ENCODE data around the gene LRRK1.

LRRK1 gene

DNA sequence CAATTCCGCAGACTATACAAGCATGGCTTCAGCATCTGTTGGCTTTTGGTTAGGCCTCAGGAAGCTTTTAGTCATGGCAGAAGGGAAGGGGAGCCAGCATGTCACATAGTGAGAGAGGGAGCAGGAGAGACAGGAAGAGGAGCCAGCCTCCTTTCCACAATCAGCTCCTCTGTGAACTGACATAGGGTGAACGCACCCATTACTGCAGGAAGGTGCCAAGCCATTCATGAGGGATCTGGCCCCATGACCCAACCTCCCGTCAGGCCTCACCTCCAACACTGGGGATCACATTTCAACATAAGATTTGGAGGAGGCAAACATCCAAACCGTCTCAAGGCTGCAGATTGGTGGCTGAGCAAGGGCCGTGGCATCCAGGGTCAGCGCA lies 106.3 kb downstream of the LRRK1 start:
- ATAC-seq, result no peak

DNA sequence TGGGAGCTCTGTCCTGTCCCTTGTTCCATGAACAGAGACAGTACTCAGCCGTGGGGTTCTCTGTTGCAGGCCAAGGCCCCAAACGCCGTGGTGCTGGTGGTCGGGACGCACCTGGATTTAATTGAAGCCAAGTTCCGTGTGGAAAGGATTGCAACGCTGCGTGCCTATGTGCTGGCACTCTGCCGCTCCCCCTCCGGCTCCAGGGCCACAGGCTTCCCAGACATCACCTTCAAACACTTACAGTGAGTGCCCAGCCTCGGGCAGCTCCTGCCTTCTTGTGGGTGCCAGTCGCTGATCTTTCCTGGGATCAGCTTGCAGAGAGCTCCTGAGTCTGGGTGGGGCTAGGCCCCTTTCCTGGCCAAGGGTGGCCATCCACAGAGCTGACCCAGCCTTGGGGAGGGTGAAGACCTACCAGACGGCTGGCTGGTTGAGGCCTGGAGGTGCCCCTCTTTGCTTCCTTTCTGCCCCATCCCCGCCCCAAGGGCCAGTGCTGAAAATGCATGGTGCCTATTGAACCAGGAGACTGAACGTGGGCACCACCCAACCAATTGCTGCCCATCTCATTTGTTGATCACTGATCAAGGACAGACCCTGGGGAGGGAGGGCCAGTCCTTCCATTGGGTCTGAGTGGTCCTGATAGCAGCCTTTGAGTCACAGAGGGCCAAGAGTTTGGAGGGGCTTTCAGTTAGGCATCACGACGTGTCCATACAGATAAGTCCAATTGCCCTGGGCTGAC lies 106.9 kb downstream of the LRRK1 start:
- no peak for ATAC-seq

DNA sequence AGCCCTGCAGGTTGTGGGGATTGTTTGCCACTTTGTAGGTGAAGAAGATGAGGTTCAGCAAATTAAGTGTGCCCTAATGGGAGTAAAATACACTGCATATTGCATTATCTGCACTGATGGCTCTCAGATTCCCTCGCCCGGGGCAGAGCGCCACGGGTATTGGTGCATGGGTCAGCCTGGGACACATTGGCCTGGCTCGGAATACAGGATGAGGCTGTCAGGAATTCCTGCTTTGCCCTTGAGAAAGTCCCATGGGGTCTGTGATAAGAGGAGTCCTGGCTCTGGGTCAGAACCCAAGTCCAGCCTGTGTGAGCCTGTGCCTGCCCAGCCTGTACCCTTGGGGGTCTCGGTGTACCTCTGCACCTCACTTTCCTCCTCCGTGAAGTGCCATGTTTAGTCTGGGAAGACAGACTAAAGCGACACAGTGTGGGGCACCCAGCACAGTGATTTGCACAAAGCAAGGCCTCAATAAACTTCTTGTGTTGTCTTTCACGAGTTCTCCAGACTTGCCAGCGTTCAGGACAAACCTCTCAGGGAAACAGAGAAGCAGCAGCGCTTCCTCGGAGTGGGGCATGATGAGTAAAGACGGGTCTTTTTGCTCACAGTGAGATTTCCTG lies 107.6 kb downstream of the LRRK1 start:
- ATAC-seq, result no peak

DNA sequence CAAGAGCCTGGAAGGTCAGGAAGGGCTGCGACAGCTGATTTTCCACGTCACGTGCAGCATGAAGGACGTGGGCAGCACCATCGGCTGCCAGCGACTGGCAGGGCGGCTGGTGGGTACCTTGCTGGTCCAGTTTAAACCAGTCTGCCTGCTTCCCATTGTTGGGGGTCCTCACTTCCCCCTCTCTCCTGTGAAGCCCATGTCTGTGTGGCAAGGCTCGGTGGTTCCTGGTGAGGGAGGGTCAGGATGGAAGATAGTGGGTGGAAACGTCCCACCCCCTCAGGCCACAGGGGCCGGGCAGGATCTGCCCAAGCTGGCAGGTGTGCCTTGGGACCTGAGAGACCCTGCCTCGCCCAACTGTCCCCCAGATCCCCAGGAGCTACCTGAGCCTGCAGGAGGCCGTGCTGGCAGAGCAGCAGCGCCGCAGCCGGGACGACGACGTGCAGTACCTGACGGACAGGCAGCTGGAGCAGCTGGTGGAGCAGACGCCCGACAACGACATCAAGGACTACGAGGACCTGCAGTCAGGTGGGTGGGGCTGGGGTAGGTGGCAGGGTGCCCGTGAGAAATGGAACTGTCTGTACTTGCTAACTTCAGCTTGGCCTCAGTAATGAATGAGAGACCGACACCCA lies 108.2 kb downstream of the LRRK1 start:
- no peak for ATAC-seq

DNA sequence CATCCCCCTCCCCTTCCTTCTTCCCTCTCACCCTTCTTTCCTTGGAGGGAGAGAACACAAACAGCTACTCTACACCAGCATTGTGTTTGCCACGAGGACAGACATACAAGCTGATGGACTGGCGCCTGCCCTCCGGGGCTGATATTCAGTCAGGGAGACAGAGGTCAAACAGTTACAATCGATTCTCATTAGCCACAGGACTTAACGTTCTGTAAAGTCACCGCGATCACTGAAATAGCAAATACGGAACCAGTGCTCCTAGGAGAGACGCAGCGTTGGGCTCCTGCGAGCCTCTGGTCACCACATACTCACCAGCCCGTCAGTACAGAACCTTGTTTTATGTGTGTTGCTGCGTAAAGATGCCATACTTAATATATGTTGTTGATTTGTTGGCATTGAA lies 108.8 kb downstream of the LRRK1 start:
- no peak for ATAC-seq

DNA sequence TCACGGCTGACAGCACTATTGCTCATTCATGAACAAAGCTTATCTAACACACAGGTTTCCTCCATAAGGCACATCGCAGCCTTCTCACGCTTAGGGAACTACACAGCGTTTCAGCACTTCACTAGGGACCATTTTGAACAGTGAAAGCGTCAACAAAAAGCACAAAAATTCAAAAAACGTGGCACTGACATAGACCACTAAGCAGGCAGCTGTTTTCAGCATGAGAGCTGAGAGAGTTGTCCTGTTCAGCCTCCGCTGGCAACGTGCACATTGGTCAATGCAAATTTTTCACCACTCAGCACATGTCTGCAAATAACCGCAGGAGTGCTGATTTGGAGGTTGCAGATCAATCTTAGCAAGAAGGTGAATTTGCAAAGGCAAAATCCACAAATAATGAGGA lies 109.2 kb downstream of the LRRK1 start:
- no peak for ATAC-seq

DNA sequence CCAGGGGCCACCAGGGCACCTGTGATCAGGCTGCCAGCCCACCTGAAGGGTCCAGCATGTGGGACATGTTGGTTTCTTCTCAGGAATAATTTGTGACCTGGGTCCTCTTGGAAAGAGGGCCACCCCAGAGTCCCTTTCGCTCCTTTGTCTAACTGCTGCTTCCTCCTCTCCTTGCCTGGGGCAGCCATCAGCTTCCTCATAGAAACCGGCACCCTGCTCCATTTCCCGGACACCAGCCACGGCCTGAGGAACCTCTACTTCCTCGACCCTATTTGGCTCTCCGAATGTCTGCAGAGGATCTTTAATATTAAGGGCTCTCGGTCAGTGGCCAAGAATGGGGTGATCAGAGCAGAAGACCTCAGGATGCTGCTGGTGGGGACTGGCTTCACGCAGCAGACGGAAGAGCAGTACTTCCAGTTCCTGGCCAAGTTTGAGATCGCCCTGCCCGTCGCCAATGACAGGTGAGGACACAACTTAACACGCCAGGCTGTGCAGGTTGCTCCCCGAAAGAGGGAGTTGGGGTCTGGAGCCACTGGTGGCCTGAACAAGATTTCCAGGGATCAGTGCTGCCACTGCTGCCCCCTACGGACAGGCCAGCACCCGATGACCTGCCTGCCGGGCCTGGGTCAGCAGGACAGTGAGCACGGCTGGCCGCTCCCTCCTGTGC lies 109.7 kb downstream of the LRRK1 start:
- no peak for ATAC-seq

DNA sequence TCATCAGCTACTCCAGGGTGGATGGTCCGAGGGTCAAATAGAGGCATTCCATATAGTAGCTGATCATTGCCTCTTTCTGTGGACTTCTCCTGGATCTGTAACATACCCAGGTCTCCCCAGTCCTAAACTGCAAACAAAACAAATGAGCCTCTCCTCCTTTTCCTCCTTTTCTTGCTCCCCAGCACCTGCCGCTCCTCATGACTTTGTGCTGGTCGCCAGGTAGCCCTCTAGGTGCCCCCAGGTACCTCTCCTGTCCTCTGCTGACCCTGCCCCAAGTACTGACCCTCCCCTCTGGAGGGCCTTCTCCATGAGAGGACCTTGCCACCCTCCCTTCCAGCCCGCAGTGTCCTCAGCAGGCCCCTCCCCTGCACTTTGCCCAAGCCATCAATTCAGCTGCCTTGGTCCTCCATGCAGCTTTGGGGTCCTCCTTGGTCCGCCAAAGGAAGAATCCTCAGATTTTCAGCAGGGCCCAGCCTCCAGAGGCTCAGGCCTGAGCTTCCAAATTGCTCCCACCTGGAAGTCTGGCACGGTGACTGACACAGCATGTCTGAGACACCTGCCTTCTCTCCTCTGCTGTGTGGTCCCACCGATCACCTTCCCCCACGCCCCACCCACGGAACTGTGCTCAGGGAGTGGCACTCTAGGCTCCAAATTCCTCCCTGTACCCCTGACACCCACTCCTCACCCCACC lies 111.0 kb downstream of the LRRK1 start:
- no peak for ATAC-seq

DNA sequence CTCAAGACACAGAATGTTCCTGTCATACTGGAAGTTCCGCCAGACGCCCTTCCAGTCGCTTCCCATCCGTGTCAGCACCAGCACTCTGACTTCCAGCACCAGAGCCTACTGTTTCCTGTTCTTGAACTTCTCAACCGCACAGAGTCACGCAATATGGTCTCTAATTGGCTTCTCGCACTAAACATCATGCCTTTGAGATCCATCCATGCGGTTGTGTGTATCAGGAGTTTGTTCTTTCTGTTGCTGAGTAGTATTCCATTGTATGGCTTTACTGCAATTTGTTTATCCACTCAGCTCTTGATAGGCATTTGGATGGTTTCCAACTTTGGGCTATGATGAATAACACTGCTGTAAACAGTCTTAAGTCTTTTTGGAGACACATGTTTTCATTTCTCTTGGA lies 112.1 kb downstream of the LRRK1 start:
- ATAC-seq, result no peak

DNA sequence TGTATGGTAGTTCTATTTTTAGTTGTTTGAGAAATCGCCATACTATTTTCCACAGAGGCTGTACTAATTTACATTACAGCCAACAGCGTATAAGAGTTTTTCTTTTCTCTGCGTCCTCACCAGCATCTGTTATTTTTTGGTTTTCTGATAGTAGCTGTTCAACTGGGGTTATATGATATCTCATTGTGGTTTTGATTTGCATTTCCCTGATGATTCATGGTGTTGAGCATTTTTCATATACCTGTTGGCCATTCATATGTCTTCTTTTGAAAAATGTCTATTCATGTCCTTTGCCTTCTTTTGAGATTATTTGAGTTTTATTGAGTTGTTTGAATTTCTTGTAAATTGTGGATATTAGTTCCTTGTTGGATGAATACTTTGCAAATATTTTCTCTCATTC lies 114.6 kb downstream of the LRRK1 start:
- no peak for ATAC-seq

DNA sequence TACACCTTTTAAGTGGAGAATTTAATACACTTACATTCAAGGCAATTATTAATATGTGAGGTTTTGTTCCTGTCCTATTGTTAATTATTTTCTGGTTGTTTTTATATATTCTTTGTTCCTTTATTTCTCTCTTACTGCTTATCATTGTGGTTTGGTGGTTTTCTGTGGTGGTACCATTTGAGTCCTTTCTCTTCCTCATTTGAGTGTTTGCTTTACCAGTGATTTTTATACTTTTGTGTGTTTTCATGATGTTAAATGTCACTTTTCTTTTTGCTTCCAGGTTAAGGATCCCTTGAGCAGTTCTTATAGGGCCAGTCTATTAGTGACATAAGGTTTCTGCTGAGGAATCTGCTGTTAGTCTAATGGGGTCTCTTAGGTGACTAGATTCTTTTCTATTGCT lies 116.5 kb downstream of the LRRK1 start:
- no peak for ATAC-seq

DNA sequence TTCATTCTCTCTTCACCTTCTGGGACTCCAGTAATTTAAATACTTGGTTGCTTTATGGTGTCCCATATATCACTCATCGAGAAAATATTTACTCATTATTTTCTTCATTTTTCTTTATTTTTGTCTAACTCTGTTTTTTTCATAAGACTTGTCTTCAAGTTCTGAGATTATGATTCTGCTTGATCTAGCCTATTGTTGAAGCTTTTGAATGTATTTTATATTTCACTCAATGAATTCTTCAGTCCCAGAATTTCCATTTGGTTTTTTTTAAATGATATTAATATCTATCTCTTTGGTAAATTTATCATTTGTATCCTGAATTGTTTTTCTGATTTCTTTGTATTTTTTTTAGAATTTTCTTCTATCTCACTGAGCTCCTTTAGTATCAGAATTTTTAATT lies 117.0 kb downstream of the LRRK1 start:
- ATAC-seq, result no peak

DNA sequence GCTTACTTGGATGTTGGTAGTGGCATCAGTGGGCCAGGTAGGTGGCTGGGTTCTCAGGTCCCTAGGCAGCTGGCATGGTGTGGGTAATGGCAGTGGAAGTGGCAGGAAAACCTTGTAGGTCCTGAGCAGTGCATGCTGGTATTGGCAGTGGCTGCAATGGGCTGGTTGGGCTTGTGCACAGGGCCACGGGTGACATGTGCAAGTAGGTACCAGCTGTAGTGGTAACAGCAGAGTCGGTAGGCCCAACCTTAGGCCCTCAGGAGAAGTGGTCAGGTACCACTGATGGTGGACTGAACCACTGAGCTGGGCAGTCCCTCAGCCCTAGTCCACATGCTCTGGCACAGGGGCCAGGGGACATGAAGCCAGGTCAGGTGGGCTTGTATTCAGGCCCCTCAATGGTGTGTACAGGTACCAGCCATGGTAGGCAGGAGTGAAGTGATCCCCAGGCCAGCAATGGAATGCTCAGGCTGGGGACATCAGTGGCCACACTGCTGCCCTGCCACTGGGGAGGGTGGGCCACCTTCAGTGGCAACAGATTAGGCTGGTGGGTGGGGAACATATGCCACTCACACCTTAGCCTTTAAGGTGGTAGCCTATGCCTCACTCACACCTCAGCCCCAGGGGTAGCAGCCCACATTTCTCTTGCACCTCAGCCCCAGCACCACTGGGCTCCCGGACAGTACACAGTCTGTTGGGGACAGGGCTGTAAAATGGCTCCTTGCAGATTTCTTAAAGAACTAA lies 118.1 kb downstream of the LRRK1 start:
- no peak for ATAC-seq

DNA sequence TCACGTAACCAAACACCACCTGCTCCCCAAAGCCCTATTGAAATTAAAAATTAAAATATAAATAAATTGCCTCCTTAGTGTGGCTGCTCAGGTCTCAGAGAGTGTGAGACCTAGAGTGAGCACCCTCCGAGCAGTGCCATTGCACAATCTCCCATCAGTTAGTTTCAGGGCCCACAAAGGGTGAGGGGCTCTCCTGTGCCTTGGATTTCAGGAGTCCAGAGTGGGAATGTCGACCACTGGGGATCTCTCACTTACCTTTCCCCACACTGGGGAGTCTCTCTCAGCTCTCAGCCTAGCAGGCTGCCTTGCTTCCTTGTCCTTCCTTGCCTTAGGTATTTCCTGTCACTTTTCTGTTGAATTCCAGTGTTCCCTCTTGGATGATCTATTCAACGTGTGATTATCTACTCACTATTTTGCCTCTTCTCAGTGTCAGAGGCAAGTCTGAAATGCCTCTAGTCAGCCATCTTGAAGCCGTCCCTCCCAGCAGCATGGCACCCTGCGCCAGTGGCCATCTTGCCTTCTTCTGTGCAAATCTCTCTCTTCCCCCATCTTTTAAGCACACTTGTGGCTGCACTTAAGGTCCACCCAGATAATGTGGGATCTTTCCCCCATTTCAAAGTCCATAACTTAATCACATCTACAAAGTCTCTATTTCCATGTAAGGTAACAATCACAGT lies 119.3 kb downstream of the LRRK1 start:
- ATAC-seq, result no peak

DNA sequence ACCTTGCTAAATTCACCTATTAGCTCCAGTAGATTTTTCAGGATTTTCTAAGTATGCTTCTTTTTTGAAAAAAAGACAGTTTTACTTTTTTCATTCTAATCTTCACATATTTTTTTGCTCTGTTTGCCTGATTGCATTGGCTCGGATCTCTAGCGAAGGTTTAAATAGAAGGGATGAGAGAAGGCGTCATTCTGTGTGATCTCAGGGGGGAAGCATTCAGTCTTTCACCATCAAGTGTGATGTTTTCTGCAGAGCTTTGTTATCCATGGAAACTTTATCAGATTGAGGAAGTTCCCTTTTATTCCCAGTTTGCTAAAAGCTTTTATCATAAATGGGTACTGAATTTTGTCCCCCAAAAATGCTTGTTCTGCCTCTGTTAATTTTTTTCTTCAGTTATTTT lies 120.3 kb downstream of the LRRK1 start:
- ATAC-seq, result no peak

DNA sequence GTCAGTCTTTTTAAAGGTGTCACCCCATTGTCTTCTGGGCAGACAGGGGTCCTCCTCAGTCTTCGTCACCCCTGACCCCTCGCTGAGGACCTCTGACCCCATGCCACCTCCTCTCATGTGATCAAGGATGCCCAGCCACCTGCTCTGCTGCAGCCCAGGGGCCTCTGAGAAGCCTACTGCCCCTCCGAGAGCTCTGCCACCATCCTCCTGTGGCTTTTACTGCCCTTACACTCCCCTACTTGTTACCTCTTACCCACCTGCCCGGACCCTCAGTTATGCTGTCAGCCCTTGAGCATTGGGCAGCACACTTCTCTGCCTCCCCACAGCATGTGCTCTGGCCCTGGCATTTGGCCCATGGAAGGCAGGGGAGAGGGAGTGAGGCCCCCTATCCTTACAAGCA lies 123.2 kb downstream of the LRRK1 start:
- no peak for ATAC-seq

DNA sequence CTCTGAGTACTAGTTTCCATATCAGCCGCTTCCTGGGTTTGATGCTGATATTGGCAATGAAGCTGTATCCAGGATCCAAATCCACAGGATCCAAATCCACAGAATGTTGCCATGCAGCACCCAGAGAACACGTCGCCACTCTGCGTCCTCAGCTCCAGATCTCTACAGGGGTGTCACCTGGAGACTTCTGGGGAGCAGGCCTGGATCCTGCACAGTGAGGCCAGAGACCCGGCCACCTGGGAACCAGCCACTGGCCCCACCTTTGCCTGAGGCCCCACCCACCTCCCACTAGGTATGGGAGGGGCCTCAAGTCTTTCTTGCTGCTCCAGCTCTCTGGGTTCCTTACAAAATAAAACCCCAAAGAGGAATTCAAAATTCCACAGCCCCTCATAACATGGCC lies 123.9 kb downstream of the LRRK1 start:
- no peak for ATAC-seq

DNA sequence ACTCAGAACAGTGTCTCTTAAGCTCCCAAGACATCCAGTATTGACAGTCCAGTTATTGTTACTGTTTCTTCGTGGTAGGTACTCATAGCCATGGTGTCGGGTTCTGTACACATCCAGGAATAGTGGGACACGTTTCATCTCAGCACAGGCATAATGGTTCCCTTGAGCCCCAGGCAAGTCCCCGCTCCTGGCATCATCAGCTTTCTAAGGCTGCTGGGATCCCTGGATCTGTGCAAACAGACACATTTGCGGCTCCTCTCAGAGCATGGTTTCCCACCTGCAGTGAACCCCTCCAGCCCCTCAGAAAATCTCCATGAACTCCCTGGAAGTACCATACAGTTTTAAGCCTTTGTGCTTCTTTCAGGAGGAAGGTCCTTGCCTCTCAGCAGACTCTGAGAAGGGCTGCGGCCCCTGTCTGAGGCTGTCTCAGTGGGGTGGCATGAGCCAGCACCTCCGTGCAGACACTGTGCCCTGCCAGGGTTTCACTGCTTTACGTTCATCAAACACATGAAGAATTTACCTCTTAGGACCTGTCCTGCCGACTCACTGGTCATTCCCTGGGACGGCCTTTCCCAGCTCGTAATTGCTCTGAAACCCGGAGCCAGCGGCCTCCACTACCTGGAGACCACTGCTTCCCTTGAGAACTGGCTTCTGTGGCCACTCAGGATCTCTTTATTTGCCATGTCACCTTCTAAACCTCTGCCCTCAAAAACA lies 124.9 kb downstream of the LRRK1 start:
- no peak for ATAC-seq

DNA sequence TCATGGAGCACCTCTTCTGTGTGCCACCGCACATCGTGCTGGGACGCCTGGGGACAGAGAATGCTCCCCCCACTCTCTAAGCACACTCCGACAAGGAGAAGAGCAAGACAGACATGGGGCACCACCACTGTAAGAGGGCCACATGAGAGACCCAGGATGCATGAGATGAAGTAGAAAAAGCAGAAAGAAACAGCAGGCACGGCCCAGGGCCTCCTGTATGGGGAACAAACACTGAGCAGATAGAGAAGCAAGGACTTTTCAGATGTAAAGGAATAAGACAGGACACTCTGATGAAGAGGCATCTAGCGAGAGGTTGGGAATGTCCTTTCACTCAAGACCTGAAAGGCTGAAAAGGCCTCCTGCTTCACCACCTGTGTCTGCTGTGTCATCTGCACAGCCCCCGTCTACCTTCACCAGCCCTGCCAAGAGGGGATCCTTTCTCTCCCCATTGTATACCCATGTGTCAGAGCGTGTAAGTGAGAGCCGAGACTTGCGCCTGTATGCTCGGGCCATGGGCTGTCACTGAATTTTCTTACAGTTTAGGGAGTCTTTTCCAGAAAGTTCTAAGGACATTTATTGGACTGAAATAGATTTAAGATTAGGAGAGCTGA lies 125.6 kb downstream of the LRRK1 start:
- no peak for ATAC-seq

DNA sequence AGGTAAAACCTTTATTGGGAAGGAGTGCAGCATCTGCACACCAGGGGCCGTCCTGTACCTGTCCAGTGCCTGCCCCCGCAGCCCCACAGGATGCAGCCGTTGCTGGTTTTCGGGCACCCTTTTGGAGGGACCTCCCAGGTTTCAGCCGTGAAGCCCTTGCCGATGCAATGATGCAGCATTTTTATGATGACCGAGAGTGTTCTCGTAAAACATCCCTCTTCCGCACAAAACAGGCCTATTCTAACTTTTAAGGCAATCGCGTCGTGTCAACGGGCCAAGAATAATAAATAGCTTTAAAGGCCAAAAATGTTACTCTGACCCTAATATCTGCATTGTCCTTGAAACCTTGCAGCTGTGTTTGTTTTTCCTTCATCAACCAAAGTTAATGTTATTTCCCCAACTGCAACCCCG lies 126.1 kb downstream of the LRRK1 start:
- ATAC-seq, result no peak
